GM21723 (cell line): ENCODE results near the gene KIRREL3.

Experiments used
- ATAC-seq: cut with Tn5 transposase; IDR thresholded peaks from one replicate; pipeline ENCODE4 v1.9.1; 2021; ENCODE audit warnings: mild to moderate bottlenecking, moderate library complexity; ENCODE audit not compliant: unreplicated experiment

The KIRREL3 gene

DNA sequence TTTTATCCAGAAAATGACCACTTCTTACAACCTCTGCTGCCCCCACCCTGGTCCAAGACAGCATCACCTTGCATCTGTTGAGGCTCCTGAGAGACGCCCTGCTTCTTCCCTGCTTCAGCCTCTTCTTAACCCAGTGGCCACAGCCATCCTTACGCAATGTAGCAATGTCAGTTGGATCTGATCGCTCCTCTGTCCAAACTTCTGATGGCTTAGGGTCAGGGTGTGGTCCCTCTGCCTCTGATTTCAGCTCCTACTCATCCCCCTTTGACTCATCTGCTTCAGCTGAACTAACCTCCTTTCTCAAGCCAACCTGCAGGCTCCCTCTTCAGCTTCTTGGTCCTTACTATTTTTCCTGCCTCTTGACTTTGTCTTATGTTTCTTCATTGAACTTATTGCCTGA lies 280.8 kb downstream of the KIRREL3 start:
- ATAC-seq: no peak

DNA sequence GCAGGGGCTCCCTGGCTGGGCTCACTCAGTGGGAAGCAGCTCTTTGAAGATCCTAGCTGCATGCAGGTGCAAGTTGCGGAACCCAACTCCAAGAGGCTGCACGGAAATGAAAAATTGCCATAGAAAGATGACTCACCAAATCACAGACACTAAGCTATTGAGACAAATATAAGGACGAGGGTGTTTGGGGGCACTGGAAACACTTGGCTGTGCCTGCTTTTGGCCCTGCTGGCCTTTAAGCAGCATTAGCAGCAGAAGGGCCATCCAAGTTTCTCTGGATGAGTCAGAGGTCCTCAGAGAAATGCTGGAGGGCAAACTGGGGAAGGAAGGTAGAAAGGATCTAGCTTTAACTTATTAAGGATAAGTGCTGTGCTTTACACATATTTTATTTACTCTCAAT lies 282.3 kb downstream of the KIRREL3 start:
- no peak for ATAC-seq

DNA sequence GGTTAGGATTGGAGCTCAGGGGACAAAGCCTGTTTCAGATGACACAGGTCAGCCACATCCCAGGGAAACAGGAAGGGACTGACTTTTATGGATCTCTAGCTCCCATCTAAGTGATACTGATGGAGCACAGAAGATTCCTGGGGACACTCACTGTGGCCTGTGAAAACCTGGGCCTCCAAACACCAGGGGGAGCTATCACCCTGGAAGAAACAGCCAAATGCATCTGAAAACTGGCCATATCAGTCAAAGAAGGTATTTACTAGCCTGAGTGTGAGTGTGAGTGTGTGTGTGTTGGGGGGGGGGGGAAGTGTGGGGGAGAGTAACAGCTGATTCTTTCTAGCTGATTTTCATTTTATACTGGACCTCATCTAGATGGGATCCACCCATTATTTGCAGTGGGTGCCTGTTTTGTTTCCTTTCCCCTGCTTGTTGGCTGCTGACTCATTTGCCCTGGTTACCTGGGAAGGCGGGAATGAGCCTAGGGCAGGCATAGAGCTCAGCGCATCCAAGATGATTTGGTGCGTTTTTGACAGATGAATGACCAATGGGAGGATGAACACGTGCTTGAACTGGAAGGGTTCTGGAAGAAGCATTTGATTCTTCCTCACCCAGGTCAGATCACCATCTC lies 284.0 kb downstream of the KIRREL3 start:
- no peak for ATAC-seq

DNA sequence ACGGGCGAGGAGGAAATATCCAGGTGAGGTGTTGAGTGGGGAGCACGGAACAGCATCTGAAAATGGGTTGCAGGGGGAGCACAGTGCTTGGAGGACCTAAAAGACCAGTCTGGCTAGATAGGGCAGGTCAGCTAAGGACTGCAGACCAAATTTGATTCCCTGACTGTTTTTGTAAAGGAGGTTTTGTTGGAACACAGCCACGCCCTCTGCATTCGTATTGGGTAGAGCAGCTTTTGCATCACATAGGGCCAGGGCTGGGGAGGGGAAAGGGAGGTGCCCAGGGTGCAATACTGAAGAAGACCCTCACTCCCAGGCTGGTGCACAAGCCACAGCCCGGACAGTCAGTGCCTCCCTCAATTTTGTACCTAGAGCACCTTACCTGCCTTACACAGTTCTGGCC lies 286.8 kb downstream of the KIRREL3 start:
- ATAC-seq: no peak

DNA sequence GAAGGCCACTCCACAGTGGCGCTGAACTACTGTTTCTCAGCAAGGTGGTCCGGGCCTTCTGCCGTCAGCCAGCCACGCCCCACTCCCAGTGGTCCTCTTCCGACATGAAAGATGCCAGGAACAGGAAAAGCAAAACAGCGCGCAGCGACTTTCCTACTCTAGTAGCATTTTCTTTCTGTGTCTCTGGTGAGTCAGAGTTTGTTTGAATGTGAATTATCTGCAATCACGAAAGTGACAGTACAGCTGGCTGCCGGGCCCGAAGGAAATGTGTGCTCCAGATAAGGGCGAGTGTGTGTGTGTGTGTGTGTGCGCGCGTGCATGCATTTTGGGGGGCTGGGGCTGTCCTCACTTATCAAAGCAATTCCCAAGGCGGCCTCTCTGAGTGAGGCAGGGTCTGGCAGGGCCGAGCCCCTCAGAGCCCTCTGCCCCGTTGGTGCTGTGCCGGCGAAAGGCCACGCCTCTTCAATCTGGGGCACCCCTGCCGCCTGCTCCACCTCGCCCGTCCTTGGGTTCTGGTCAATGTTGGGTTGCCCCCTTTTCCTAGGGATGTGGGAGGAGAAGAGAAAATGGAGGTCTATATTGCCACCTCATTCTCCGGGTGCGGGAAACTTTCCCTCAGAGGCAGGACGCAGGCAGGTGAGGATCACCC lies 288.5 kb downstream of the KIRREL3 start:
- ATAC-seq: no peak

DNA sequence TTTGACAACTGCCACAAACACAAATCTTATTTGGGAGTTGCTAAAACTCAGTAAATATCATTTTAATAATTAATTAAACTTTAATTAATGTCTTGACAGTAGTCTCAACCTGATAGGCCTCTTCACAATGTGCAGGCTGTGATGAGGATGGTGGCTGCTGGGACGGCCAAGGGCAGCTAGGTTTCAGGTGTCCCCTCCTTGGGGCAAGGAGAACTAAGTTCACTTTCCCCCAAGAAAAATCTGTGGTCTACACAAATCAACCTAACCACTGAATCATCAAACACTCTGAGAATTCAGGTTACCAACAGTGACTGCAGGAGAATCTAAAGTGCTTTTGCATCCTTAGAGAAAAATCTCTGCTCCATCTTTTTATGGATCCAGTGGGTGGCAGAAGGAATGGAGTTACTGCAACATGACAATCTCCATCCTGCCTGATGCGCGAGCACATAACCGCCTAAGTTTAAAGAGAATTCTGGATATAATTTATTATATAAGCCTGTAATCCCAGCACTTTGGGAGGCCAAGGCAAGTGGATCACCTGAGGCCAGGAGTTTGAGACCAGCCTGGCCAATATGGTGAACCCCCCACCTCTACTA lies 289.7 kb downstream of the KIRREL3 start:
- no peak for ATAC-seq

DNA sequence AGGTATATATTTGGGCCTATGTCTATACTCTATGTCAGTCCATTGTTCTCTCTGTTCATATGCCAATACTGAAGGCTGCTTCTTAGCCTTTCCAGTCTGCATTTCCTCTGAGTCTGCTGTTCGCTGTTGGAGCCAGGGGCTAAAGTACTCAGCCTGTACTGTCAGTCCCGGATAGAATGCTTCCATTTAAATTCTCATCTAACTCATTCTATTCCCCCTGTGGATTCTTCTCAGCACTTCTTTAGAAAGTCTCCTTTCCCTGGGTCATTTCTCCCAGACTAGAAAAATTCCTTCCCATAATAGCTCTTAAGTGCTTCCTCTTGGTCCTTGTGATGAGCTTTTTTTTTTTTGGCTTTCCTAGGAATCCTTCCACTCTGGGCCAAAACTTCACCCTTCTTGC lies 293.1 kb downstream of the KIRREL3 start:
- no peak for ATAC-seq

DNA sequence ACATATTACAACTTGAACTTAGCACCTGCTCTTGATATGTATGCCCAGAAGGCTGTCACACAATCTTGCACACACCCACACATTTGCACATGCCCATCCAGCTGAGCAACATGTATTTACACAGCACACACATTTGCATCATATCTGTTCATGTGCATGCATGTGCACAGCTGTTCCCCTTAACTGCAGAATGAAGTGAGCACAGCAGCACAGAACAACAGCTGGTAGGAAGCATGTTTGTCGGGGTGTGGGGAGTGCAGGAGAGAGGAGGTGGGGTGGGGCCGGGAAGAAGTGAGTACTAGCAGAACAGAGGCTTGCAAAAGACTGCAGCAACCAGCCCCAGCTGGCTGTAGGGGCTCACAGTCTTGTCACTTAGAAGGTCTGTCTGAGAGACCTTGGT lies 296.5 kb downstream of the KIRREL3 start:
- ATAC-seq: no peak

DNA sequence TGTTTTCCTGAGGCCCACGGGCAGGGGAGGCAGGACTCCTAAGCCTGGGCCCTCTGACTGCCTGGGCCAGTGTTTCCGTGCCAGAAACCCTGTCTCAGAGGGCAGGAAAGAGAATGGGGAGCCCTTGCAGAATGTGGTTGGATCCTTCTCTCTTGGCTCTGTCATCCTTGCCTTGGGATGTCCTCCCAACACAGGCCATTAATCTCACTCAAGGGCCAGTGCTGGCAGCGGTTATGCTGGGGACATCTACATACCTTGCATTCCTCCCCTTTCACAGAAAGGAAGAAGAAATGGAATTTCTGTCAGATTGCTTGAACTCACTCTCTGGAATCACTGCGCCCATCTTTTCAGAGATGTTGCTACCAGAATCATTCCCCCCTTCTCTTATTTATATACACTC lies 296.9 kb downstream of the KIRREL3 start:
- ATAC-seq: no peak

DNA sequence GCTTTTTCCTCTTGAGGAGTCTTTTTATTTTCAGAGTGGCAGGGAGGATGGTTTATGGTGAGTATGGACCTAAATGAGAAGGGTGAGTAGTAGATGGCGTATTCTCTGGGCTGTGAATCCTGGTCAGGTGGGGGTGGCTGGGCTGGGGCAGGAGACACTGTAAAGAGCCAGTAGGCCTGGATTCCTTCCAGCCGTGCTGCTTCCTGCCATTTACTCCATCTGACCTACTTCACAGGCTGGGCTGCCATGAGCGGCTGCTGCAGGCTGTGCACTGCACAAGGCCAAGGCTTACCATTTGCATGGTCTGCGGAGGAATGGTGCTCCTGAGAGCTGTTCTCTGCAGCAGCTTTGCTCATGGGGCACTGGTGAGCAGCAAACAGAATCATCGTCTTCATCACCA lies 297.6 kb downstream of the KIRREL3 start:
- no peak for ATAC-seq

DNA sequence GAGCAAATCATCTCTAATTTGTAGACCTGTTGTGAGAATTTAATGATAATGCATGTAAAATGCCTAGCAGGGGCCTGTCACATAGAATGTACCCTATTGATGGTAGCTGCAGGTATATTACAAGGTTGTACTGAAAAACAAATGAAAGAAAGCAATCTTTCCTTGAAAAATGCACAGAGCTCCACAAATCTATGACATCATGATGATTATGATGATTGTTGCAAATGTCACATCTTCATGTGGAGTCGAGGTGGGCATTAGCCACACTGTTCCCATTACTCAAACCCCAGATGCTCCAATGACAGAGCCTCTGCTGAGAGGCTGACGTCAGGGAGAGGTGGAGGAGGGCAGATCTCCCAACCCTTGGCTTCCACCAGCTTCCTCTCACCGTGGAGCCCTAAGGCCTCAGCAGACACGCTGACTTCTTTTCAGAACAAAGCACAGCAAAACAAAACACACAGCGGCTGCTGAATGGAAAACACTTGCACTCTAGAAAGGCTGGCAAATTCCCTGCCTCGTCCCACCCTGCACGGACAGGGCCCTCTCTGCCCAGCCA lies 298.3 kb downstream of the KIRREL3 start:
- ATAC-seq: no peak

DNA sequence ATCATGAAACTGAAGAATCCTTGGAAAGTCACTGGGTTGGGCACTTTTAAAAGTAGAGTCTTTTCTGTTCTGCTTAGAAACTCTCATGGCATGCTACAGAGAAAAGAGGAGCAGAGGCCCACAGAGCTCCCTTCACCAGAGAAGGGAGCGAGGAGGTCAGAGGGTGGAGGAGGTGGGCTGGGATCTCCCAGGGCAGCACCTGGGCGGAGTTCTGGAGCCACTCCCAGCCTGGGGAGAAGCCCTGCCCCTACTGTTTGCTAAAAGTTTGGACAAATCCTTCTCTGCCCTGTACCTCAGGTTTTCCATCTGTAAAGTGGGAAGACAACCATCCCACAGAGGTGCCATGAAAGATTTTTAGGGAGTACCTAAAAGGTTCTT lies 299.1 kb downstream of the KIRREL3 start:
- ATAC-seq: no peak

DNA sequence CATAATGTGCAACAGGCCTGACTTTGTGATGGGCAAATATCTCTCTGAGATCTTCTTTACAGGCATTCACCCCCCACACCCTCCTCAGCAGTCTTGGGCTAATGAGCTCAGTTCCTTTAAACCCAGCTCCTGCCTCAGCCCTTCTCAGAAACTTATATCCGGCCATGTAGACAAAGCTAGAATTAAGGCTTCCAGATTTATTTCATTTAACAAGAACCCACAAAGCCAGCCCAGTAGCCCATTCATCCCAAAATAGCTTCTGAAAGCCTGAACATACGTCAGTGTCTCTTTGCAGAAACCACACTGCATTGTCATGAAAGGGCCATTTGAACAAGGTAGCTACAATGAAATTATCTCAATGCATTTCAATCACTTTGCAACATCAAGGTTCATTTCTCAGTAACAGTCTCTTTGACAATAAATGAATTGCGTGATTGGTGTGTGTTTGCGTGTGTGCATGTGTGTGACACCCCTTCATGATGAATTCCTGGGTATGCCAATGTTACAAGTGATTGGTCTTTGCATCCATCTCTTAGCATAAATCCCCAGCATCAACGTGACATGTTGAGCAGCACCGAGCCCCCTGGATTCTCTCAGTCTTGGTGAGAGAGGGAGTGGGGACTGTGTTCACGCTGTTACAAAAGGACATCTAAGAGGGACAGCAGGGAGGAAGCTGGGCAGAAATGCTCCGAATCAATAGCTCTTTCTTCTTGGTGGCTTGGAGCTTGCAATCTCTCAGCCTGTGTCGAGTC lies 299.6 kb downstream of the KIRREL3 start:
- peak; percentile 84 for ATAC-seq

DNA sequence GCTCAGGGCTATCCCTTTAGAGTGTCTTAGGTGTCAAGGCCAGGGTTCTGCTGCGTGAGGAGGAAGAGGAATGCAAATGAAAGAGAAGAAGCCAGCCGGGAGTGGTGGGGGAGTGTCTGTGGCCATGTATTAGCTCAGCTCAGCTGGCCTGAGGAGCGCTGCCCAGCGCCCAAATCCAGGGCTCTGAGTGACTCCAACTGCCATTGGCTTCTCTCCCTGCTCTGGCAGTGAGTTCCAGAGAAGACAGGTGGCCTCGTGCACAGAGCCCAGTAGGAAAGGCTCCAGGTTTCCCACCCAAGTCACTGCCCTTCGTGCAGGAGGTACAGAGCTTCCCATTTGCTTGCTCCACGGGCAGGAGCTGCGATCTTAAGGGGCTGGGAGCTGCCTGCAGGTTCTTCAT lies 302.0 kb downstream of the KIRREL3 start:
- ATAC-seq: no peak

DNA sequence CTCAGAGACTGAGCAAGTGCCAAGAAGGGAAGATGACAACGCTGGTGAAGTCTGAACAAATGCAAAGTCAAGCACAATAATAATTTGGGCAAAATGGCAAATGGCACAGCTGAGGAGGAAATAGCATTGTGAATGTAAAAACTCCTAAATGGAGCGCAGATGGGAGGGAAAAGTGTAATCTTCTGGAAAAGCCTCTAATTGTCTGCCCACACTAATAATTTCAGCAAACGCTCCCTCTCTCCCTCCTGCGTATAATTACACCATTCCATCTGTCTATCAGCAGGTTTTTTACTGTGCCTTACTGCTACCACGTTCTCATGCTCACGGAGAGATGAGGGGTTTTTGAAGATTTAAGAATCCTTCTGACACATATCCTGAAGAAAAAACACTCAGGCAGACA lies 302.6 kb downstream of the KIRREL3 start:
- no peak for ATAC-seq

DNA sequence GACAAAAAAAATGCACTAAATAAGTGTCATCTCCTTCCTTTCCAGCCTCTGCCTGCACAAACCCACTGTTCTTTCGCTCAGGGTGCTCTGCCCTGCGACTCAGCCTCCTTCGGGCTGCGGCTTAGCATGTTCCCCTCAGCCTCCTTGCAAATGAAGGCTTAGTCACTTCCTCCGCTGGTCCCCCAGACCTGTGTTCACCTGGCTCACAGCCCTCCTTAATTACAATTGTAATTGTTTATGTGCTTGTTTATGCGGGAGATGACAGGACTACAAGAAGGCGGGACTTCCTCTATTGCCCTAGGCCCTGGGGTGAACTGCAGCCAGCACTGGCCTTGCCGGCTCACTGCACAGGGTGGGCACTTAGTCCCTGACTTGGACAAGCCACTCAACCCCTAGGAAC lies 303.6 kb downstream of the KIRREL3 start:
- no peak for ATAC-seq

DNA sequence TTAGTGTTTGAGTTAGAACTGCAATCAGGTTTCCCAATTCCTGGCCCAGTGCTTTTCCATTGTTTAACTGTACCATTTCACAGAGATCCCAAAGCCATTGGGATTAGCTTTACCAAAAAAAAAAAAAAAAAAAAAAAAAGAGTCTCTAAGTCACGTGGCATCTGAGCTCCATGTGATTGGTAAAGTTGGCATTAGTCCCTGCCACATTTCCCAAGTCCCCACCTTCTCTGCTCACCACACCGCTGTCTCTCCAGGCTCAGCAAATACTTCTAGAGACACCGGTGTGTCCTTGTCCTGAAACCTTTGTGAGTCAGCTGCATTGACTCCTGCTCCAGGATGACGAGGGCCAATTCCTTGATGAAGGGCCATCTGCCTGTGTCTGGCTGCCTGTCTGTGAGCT lies 305.3 kb downstream of the KIRREL3 start:
- ATAC-seq: no peak

DNA sequence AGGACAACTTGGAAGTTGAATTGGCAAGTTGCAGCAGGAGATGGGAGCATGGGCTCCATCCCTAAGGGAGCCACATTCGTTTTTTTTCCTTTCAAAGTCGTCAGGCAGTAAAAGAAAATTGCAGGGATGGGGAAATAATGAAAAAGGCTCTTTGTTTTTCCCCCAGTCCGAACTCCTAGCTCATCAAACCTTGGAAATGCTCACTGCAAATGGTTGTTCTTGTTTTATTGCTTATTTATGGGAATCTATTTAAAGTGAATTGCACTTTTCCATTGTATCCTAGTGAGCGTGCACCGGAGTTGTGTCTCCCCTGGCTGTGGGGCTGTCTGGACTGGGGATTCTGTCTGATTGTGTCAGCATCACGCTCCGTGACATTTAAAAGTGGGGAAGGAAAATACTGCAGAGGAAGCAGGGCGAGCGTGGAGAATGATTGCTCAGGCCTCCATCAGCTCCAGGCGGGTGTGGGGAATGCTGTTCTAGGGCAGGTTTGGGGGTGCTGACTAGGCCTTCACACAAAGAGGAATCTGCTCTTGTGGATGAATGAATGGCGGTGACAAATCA lies 306.4 kb downstream of the KIRREL3 start:
- no peak for ATAC-seq

DNA sequence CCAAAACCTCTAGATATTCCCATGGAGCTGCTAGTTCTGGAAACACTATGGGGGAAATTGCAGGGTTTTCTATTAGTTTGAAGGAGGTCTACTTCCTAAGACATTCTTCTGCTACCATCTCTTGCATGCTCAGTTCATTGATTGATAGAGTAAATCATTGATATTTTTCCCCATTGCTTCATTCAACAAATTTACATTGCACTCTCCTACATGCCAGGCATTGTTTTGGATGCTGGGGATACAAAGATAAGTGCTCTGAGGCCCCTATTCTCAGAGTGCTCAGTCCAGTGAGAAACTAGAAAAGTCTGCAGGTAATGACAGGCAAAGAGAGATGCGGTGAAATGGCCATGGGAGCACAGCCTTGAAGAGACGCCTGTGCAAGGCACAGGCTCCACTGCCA lies 313.1 kb downstream of the KIRREL3 start:
- ATAC-seq: no peak

DNA sequence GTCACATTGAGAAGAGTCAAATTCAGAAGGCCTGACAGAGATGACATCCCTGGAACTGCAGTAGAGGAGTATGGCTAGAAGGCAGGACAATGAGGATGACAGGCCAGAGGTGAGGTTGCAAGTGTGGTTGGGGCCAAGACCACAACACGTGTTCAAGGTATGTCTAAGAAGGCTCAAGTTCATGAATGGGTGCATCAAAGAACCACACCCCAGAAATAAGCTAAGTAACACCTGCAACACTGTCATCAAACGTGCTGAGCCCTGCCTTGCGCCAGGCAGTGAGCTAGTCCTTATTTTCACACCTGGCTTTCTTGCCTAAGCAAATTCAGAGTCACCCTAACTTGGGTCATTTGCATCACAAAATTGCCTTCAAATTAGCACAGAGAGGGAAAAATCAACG lies 313.6 kb downstream of the KIRREL3 start:
- no peak for ATAC-seq
